ENCODE measurements around the gene BHLHA15. TPM values are rescaled to one million over a fixed set of nuclear protein-coding genes. Genes with fewer than 3 reads are reported as not detected.
A peak's percentile ranks its signal among the peaks of the same experiment; 100 is the strongest.

The BHLHA15 gene
- total RNA-seq = 1 to 10 TPM in 1 of 2 experiments, under 1 TPM in 1; 0.76 to 2.0 TPM

- H3K4me3 Mint-ChIP-seq = peak within 1 kb of the TSS; percentile 61
- DNase-seq = peak; percentile 29
- no peak within 1 kb of the TSS for H3K27ac Mint-ChIP-seq
- H3K9me3 Mint-ChIP-seq = no peaks in the 10 kb centered on the region
- H3K36me3 Mint-ChIP-seq = peaks cover 3% of the 10 kb centered on the region
- no peaks in the 10 kb centered on the region for H3K27me3 Mint-ChIP-seq
- no peaks in the 10 kb centered on the region for H3K4me1 Mint-ChIP-seq
Observed at GRCh38 chr7:98211221-98211675, at the start of gene BHLHA15. BHLHA15 (plus strand) TSS chr7:98211439; CDS start chr7:98212310, 871 bp downstream.

- peaks cover 4% of the 10 kb centered on the region for H3K36me3 Mint-ChIP-seq
- no peaks in the 10 kb centered on the region for H3K27me3 Mint-ChIP-seq
- no peak for DNase-seq
- peaks cover 3% of the 10 kb centered on the region for H3K4me1 Mint-ChIP-seq
- no peak overlapping the region for H3K27ac Mint-ChIP-seq
- no peaks in the 10 kb centered on the region for H3K9me3 Mint-ChIP-seq
- no peak overlapping the region for H3K4me3 Mint-ChIP-seq
Observed at GRCh38 chr7:98162758-98163157, 48.5 kb upstream of the BHLHA15 start.

GRCh38 chr7:98163269-98163668, 48.0 kb upstream of the BHLHA15 start:
- Mint-ChIP-seq H3K9me3 (no peaks in the 10 kb centered on the region), H3K27ac (no peak overlapping the region), H3K36me3 (peaks cover 4% of the 10 kb centered on the region), H3K27me3 (no peaks in the 10 kb centered on the region), H3K4me1 (peaks cover 3% of the 10 kb centered on the region), H3K4me3 (no peak overlapping the region)
- no peak for DNase-seq

- DNase-seq = no peak
- H3K9me3 Mint-ChIP-seq = no peaks in the 10 kb centered on the region
- H3K27ac Mint-ChIP-seq = no peak overlapping the region
- H3K4me1 Mint-ChIP-seq = peaks cover 7% of the 10 kb centered on the region
- peaks cover 4% of the 10 kb centered on the region for H3K36me3 Mint-ChIP-seq
- H3K27me3 Mint-ChIP-seq = no peaks in the 10 kb centered on the region
- H3K4me3 Mint-ChIP-seq = no peak overlapping the region
Observed at GRCh38 chr7:98163704-98164494, 47.3 kb upstream of the BHLHA15 start.

- Mint-ChIP-seq H3K4me1 (peaks cover 7% of the 10 kb centered on the region), H3K9me3 (no peaks in the 10 kb centered on the region), H3K27me3 (no peaks in the 10 kb centered on the region), H3K4me3 (no peak overlapping the region), H3K36me3 (no peaks in the 10 kb centered on the region), H3K27ac (no peak overlapping the region)
- peak; percentile 62 for DNase-seq
Observed at GRCh38 chr7:98165827-98166667, 45.2 kb upstream of the BHLHA15 start.

- Mint-ChIP-seq H3K9me3 (no peaks in the 10 kb centered on the region), H3K27ac (no peak overlapping the region)
- no peak for DNase-seq
Observed at GRCh38 chr7:98166668-98166970, 44.6 kb upstream of the BHLHA15 start.

GRCh38 chr7:98167653-98168052, 43.6 kb upstream of the BHLHA15 start:
- peak overlapping the region; percentile 14 for H3K4me3 Mint-ChIP-seq

More at GRCh38 chr7:98166668-98166970, 44.6 kb upstream of the BHLHA15 start:
- no peak overlapping the region for H3K4me3 Mint-ChIP-seq
- H3K27me3 Mint-ChIP-seq = no peaks in the 10 kb centered on the region
- no peaks in the 10 kb centered on the region for H3K36me3 Mint-ChIP-seq
- peaks cover 7% of the 10 kb centered on the region for H3K4me1 Mint-ChIP-seq

GRCh38 chr7:98168181-98168903, 42.9 kb upstream of the BHLHA15 start:
- DNase-seq = peak; percentile 53
- Mint-ChIP-seq H3K4me3 (no peak overlapping the region), H3K27ac (peak overlapping the region; percentile 42), H3K27me3 (no peaks in the 10 kb centered on the region), H3K9me3 (no peaks in the 10 kb centered on the region), H3K4me1 (peaks cover 5% of the 10 kb centered on the region), H3K36me3 (peaks cover 1% of the 10 kb centered on the region)

More at GRCh38 chr7:98167653-98168052, 43.6 kb upstream of the BHLHA15 start:
- Mint-ChIP-seq H3K9me3 (no peaks in the 10 kb centered on the region), H3K27me3 (no peaks in the 10 kb centered on the region), H3K4me1 (peaks cover 6% of the 10 kb centered on the region), H3K27ac (no peak overlapping the region), H3K36me3 (peaks cover 1% of the 10 kb centered on the region)
- DNase-seq = no peak

- no peaks in the 10 kb centered on the region for H3K9me3 Mint-ChIP-seq
Observed at GRCh38 chr7:98168904-98169621, 42.2 kb upstream of the BHLHA15 start.

GRCh38 chr7:98170966-98171365, 40.3 kb upstream of the BHLHA15 start:
- Mint-ChIP-seq H3K4me1 (peaks cover 5% of the 10 kb centered on the region), H3K4me3 (no peak overlapping the region), H3K27ac (no peak overlapping the region), H3K27me3 (no peaks in the 10 kb centered on the region), H3K9me3 (no peaks in the 10 kb centered on the region), H3K36me3 (peaks cover 1% of the 10 kb centered on the region)
- DNase-seq = no peak

More at GRCh38 chr7:98168904-98169621, 42.2 kb upstream of the BHLHA15 start:
- Mint-ChIP-seq H3K27ac (no peak overlapping the region), H3K36me3 (peaks cover 1% of the 10 kb centered on the region), H3K4me1 (peaks cover 5% of the 10 kb centered on the region), H3K27me3 (no peaks in the 10 kb centered on the region), H3K4me3 (no peak overlapping the region)
- DNase-seq = no peak

GRCh38 chr7:98171449-98171848, 39.8 kb upstream of the BHLHA15 start:
- peaks cover 5% of the 10 kb centered on the region for H3K4me1 Mint-ChIP-seq
- no peak overlapping the region for H3K4me3 Mint-ChIP-seq
- H3K9me3 Mint-ChIP-seq = no peaks in the 10 kb centered on the region
- H3K36me3 Mint-ChIP-seq = peaks cover 1% of the 10 kb centered on the region
- no peak for DNase-seq
- no peaks in the 10 kb centered on the region for H3K27me3 Mint-ChIP-seq
- H3K27ac Mint-ChIP-seq = no peak overlapping the region

- Mint-ChIP-seq H3K4me3 (no peak overlapping the region), H3K4me1 (no peaks in the 10 kb centered on the region), H3K9me3 (no peaks in the 10 kb centered on the region), H3K27ac (no peak overlapping the region), H3K27me3 (no peaks in the 10 kb centered on the region), H3K36me3 (peaks cover 1% of the 10 kb centered on the region)
- no peak for DNase-seq
Observed at GRCh38 chr7:98174334-98175259, 36.6 kb upstream of the BHLHA15 start.

- H3K36me3 Mint-ChIP-seq = peaks cover 1% of the 10 kb centered on the region
- no peak overlapping the region for H3K4me3 Mint-ChIP-seq
- no peak overlapping the region for H3K27ac Mint-ChIP-seq
- no peaks in the 10 kb centered on the region for H3K9me3 Mint-ChIP-seq
- H3K4me1 Mint-ChIP-seq = no peaks in the 10 kb centered on the region
- no peak for DNase-seq
- H3K27me3 Mint-ChIP-seq = no peaks in the 10 kb centered on the region
Observed at GRCh38 chr7:98175260-98175940, 35.8 kb upstream of the BHLHA15 start.

Measured in activated naive CD8-positive, alpha-beta T cell treated with anti-CD3 and anti-CD28 coated beads for 36 hours (primary cell).